HAP-1 (cell line): ENCODE data around the gene ANKRD61.
"Not testable (repeated sequence)": the region's sequence is repeated elsewhere in the genome, so short reads cannot be mapped to it uniquely, and the experiment has no call there.

Experiments
- DNase-seq, 2 experiments: peaks; one replicate each; pipeline ENCODE4 v3.0.0-alpha.2; 2016 to 2020; ENCODE audit warnings: low spot score in 2 of 2
- H3K27me3 ChIP-seq: fragments of 250-450 bp; sonication (Bioruptor Pico); 2 replicates; pipeline ENCODE4 v1.5.1; 2020; ENCODE audit warnings: low read depth, mild to moderate bottlenecking, moderate library complexity
- H3K36me3 ChIP-seq: fragments of 250-450 bp; sonication (Bioruptor Pico); replicated peaks from 2 replicates; pipeline ENCODE4 v1.5.1; 2020; ENCODE audit warnings: mild to moderate bottlenecking
- H3K4me1 ChIP-seq: fragments of 250-450 bp; sonication (Bioruptor Pico); 2 replicates; pipeline ENCODE4 v1.5.1; 2020; ENCODE audit warnings: mild to moderate bottlenecking
- H3K4me3 ChIP-seq: fragments of 250-450 bp; sonication (Bioruptor Pico); 2 replicates; pipeline ENCODE4 v1.5.1; 2020; ENCODE audit warnings: mild to moderate bottlenecking, moderate library complexity
- H3K9me3 ChIP-seq: fragments of 250-450 bp; sonication (Bioruptor Pico); 2 replicates; pipeline ENCODE4 v1.5.1; 2020; ENCODE audit warnings: mild to moderate bottlenecking, moderate library complexity
- in situ Hi-C: fragments of 300-500 bp; cut with MboI; formaldehyde crosslinking; loops from 3 replicates; pipeline ENCODE4 v1.14.3; 2020; ENCODE audit warnings: low sequenced_read_pairs, inconsistent platforms, mixed read lengths

ANKRD61 gene

DNA sequence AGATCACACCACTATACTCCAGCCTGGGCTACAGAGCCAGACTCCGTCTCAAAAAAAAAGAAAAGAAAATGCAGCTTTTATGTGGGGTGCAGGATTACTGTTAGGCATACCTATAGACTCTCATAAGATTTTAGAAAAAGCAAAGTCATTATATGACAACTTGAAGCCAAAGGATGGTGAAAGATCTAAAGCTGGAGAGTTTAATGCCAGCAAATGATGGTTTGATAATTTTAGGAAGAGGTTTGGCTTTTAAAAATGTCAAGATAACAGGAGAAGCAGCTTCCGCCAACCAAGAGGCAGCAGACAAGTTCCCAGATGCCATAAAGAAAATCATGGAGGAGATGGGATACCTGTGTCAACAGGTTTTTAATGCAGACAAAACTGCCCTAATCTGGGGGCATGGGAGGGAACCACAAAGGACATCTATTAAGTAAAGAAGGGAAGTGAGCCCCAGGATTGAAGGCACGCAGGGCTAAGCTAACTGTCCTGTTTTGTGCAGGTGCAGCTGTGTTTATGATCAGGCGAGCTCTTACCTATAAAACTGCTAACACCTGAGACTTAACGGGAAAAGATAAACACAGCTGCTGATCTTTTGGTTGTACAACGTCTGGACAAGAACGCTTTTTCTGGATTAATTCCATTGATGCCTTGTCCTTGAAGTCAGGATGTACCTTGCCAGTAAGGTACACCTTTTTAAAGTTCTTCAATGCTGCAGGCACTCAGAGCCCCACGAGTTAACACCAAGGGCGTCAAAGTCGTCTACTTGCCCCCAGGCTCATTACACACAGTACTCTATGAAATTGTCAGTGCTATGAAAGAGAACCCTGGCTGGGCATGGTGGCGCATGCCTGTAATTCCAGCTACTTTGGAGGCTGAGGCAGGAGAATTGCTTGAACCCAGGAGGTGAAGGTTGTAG is 10.5 kb upstream of the ANKRD61 start:
- Histone ChIP-seq H3K4me1 (peaks cover 1% of the 10 kb centered on the region; the same call in 1 of the 2 replicates), H3K4me3 (no peak overlapping the region), H3K36me3 (peaks cover 97% of the 10 kb centered on the region), H3K9me3 (no peaks in the 10 kb centered on the region), H3K27me3 (no peaks in the 10 kb centered on the region)
- in situ Hi-C loops, result no loop called here
- no peak for DNase-seq

DNA sequence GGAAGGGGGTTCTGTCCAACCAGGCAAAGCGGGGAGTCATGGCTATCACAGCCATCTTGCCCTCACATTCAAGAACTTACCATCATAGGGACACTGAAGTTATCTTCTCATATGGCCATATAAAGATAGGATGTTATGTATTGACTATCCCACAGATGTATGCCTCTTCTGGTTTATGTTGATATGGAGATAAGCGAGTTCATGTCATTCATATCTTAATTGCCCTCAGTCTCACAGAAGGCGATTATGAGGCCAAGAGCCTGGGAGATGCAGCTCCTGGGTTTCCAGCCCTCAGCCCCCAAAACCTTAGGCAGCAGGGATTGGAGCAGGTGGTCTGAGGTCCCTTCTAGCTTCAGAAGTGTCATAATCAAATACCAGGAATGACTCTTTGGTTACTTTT is 8.5 kb upstream of the ANKRD61 start:
- in situ Hi-C loops, result no loop called here
- Histone ChIP-seq H3K27me3 (no peaks in the 10 kb centered on the region), H3K9me3 (no peaks in the 10 kb centered on the region), H3K36me3 (peaks cover 95% of the 10 kb centered on the region), H3K4me1 (no peaks in the 10 kb centered on the region), H3K4me3 (no peak overlapping the region)
- no peak for DNase-seq

DNA sequence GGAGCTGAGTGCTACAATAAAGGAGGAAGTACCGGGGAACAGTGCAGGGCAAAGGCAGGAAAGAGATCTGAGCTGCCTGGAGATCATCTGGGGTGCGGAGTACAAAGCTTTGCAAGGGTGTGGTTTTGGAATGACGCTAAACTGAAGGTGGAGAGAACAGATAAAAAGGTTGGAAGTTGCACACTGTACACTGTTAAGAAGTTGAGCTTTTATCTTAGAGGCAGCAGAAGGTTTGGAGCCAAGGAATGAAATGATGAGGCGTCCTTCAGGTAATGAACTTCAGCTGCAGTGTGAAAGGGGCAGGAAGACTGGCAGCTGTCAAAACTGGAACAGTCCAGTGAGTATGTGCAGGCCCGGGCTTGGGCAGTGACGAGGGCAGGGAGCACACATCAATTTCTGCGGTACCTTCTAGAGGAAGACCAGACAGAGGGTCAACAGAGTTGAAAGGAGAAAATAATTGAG is 7.2 kb upstream of the ANKRD61 start:
- DNase-seq, result no peak
- Histone ChIP-seq H3K4me1 (no peaks in the 10 kb centered on the region), H3K27me3 (no peaks in the 10 kb centered on the region), H3K4me3 (no peak overlapping the region), H3K9me3 (no peaks in the 10 kb centered on the region), H3K36me3 (peaks cover 92% of the 10 kb centered on the region)
- in situ Hi-C loops, result no loop called here

DNA sequence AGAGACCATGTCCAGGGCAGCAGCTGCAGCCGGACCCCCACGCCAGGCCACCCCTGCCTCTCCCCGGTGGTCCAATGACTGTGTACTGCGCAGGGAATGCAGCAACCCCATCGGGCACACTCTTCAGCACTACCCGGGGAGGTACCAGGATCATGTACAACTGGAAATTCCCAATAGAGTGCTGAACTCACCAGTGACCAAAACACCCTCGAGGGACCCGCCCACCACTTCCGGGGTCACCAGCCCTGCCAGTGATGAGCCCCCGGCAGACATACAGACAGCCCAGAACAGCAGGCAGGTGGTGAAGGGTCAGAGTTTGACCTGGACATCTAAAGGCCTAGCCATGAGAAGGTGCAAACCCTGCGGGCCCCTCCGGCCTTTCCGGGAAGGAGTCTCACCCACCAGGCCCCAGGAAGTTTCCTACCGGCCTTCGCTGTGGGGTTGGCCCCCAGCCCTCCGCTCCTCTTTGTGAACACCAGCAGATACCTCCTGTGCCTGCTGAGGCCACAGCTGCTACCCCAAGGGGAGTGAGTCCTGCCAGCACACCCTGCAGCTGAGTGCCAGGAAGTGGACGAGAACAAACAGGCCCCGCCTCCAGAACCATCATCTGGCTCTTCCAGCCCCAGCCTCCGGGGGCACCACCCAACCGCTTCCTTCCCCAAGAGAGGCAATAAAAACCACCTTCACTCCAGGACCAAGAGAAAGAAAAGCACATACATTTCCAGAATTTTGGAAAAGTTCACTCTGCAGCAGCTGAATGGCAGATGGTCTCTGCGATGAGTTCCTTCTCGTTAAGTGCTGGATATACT is 5.0 kb upstream of the ANKRD61 start:
- Histone ChIP-seq H3K4me3 (no peak overlapping the region), H3K9me3 (no peaks in the 10 kb centered on the region), H3K36me3 (peaks cover 87% of the 10 kb centered on the region), H3K27me3 (no peaks in the 10 kb centered on the region), H3K4me1 (no peaks in the 10 kb centered on the region)
- peak in 1 of 2 experiments; percentile 55 for DNase-seq
- in situ Hi-C loops, result no loop called here

DNA sequence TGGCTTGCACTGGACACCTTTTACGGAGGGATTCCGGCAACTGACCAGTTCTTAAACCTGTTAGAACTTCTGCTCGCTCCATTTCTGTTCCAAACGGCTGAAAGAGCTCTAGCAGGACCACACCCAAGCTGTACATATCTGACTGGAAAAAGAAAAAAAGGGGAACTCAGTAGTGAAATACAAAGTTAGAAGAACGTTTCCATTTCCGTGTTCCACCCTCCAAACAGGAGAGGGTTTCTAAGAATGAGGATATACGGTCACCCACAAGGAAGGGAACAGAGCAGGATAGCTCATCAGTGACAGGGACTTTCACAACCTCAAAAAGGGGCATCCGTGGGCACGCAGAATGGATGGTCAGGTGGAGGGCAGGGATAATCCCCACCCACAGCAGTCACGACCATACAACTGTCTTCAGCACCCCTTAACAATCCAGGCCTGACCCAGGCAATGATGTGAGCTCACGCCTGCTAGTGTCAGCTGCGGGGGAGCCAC is 4.3 kb upstream of the ANKRD61 start:
- Histone ChIP-seq H3K27me3 (no peaks in the 10 kb centered on the region), H3K4me3 (no peak overlapping the region), H3K36me3 (peaks cover 85% of the 10 kb centered on the region), H3K4me1 (no peaks in the 10 kb centered on the region), H3K9me3 (no peaks in the 10 kb centered on the region)
- DNase-seq, result no peak
- in situ Hi-C loops, result no loop called here

DNA sequence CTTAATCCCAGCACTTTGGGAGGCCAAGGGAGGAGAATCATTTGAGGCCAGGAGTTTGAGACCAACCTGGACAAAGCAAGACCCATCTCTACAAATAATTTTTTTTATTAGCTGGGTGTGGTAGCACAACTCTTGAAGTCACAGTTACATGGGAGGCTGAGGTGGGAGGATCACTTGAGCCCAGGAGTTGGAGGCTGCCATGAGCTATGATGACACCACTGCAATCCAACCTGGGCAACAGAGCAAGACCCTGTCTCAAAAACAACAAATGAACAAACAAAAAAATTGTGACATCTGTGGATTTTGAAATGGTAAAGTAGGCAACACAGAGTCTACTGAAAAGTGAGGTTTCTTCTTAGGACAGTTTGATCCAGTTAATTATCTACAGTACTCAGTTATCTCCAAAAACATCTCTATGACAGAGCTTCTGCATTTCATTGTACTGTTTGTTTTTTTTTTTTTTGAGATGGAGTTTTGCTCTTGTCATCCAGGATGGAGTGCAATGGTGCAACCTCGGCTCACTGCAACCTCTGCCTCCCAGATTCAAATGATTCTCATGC is 3.3 kb upstream of the ANKRD61 start:
- DNase-seq, result no peak
- peaks cover 82% of the 10 kb centered on the region for H3K36me3 ChIP-seq
- H3K27me3 ChIP-seq, result no peaks in the 10 kb centered on the region
- H3K9me3 ChIP-seq, result no peaks in the 10 kb centered on the region
- no peaks in the 10 kb centered on the region for H3K4me1 ChIP-seq
- in situ Hi-C loops, result no loop called here
- H3K4me3 ChIP-seq, result no peak overlapping the region

DNA sequence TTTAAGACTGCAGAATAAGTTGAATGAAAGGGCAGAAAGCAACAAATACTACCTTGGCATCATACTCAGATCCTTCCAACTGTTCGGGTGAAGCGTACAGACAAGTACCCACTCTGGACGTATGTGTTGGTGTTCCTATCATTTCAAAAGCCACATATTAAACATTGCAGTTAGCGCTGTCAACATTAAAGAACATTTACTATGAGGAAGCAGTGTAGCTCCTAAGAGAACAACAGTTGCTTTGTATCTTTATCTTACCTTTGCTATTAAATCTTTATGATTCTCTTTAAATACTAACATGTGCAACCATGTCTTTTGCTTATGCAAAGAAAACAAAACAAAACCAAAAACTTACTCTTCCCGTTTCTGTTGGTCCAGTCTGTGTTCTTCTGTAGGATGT is 2.6 kb upstream of the ANKRD61 start:
- Histone ChIP-seq H3K27me3 (no peaks in the 10 kb centered on the region), H3K4me3 (no peak overlapping the region), H3K36me3 (peaks cover 82% of the 10 kb centered on the region), H3K9me3 (no peaks in the 10 kb centered on the region), H3K4me1 (no peaks in the 10 kb centered on the region)
- DNase-seq, result no peak
- in situ Hi-C loops, result no loop called here

DNA sequence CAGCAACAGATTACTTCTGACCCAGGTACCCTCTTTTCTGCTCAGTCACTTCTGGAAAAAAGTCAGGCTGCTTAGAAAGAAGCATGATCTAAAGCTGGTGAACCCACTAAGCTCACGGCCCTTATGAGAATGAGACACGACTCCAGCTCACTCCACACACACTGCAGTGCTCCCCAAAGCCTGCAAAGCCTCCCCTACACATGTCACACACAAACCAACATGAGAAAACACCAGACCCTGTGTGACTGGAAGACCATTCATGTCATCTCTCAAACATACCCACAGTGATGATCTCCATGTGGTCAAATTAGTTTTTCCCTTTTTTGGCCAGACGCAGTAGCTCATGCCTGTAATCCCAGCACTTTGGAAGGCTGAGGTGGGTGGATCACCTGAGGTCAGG is 391 bp downstream of the ANKRD61 start:
- no peaks in the 10 kb centered on the region for H3K4me1 ChIP-seq
- H3K27me3 ChIP-seq, result no peaks in the 10 kb centered on the region
- no peaks in the 10 kb centered on the region for H3K9me3 ChIP-seq
- peaks cover 83% of the 10 kb centered on the region for H3K36me3 ChIP-seq
- in situ Hi-C loops, result no loop called here
- DNase-seq, result no peak
- no peak overlapping the region for H3K4me3 ChIP-seq

DNA sequence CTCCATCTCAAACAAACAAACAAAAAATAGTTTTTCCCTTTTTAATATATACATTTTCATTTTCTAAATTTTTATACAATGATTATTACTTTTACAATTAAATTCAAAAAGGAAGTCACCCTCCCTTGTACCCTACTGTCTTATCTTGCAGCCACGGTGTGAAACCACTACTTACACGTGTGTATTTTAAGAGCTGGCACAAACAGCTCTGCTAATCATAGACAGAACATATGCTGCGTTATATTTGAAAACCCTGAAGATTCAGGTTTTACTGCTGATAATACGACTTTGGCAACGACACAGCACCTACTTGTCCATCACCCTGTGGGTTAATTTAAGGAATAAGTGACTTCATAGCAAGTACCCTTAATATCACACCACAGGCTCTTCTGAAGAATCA is 991 bp downstream of the ANKRD61 start:
- Histone ChIP-seq H3K4me3 (no peak overlapping the region), H3K9me3 (no peaks in the 10 kb centered on the region), H3K4me1 (no peaks in the 10 kb centered on the region), H3K27me3 (no peaks in the 10 kb centered on the region), H3K36me3 (peaks cover 83% of the 10 kb centered on the region)
- no peak for DNase-seq
- in situ Hi-C loops, result no loop called here

DNA sequence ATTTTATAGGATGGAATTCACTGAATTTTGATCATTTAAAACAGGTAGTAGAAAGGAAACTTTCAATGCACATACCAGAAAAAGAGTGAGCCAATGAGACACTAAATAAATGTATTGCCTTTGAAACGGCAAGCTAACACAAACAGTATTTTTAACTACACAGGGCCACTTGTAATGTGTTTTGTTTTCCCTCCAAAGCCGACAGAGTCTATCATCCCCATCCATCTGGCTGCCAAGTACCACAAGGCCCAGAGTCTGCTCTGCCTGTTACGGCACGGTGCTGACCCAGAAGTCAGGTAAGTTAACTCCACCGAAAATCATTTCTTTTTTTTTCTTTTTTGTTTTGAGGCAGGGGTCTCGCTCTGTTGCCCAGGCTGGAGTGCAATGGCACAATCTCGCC is 1.5 kb downstream of the ANKRD61 start:
- in situ Hi-C loops, result no loop called here
- DNase-seq, result no peak
- Histone ChIP-seq H3K4me1 (no peaks in the 10 kb centered on the region), H3K27me3 (no peaks in the 10 kb centered on the region), H3K4me3 (no peak overlapping the region), H3K9me3 (no peaks in the 10 kb centered on the region), H3K36me3 (peaks cover 81% of the 10 kb centered on the region)

DNA sequence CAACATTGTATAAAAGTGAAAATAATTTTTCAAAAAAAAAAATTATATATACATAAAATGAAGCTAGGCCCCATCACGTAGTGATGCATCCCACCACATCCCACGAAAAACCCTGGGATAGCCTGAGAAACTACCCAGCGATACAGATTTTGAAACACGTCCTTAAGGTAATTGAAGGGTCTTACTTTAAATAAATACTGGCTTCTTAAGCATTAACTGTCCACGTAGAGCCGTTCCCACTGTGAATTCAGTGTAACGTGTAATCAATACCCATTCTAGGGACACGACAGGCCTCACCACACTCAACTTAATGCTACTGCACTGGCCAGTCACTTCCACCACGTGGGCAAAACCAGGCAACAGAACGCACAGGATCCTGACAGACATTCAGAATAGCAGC is 4.0 kb downstream of the ANKRD61 start:
- in situ Hi-C loops, result no loop called here
- Histone ChIP-seq H3K4me3 (no peak overlapping the region), H3K27me3 (no peaks in the 10 kb centered on the region), H3K4me1 (no peaks in the 10 kb centered on the region), H3K36me3 (peaks cover 78% of the 10 kb centered on the region), H3K9me3 (no peaks in the 10 kb centered on the region)
- no peak for DNase-seq

DNA sequence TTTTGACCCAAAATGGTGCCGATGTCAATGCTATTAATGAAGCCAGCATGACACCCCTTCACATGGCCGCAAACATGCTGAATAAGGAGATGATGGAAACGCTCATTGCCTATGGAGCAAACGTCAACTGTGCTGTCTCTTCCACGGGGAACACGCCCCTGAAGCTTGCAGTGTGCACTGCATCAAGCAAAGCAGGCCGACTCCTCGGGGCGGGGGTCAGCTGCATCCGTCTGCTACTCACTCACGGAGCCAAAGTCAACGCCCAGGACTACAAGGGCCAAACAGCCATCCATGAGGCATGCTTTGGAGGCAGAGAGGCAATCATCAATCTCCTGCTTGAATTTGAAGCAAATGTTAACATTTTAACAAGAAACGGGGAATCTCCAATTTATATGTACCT is 4.5 kb downstream of the ANKRD61 start:
- H3K4me3 ChIP-seq, result no peak overlapping the region
- DNase-seq, result no peak
- no peaks in the 10 kb centered on the region for H3K27me3 ChIP-seq
- H3K4me1 ChIP-seq, result no peaks in the 10 kb centered on the region
- no peaks in the 10 kb centered on the region for H3K9me3 ChIP-seq
- peaks cover 80% of the 10 kb centered on the region for H3K36me3 ChIP-seq
- in situ Hi-C loops, result no loop called here

DNA sequence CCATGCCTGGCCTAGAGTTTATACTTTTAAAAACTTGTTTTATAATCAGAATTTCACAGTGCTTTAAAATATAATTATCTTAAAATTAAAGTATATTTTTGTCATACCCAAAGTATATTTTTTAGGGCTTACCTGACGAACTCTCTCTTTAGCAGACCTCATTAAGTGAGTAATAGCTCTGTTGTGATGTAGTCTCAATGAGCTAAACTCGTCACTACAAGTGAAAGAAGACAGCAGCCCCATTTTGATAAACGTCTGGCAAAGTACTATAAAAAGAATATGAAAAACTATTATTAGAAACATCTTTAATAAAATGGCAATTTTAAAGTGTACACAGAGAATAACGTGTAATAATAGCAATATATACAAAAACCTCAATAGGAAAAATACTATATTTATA is 18.6 kb downstream of the ANKRD61 start:
- no peaks in the 10 kb centered on the region for H3K9me3 ChIP-seq

DNA sequence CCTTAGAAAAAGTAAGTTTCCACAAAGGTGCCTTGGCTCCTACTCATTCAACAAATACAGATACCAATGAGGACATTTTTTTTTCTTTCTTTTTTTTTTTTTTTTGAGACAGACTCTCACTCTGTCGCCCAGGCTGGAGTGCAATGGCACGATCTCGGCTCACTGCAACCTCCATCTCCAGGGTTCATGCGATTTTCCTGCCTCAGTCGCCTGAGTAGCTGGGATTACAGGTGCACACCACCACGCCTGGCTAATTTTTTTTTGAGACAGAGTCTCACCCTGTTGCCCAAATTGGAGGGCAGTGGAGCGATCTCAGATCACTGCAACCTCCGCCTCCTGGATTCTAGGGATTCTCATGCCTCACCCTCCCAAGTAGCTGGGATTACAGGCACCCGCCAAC is 20.0 kb downstream of the ANKRD61 start:
- H3K9me3 ChIP-seq, H3K4me3 ChIP-seq, H3K4me1 ChIP-seq, H3K27me3 ChIP-seq, DNase-seq, in situ Hi-C loops: not testable (repeated sequence)
- peaks cover 53% of the 10 kb centered on the region for H3K36me3 ChIP-seq

More for the DNA sequence above, 18.6 kb downstream of the ANKRD61 start:
- no peaks in the 10 kb centered on the region for H3K4me1 ChIP-seq
- no peak overlapping the region for H3K4me3 ChIP-seq
- no peak for DNase-seq
- H3K36me3 ChIP-seq, result peaks cover 62% of the 10 kb centered on the region
- H3K27me3 ChIP-seq, result no peaks in the 10 kb centered on the region
- in situ Hi-C loops, result no loop called here
